HG02852 (cell line): ENCODE results near the gene P2RY1.
"Not testable (repeated sequence)": the region's sequence is repeated elsewhere in the genome, so short reads cannot be mapped to it uniquely, and the experiment has no call there.

ENCODE experiments used
- ATAC-seq: cut with Tn5 transposase; IDR thresholded peaks from one replicate; pipeline ENCODE4 v1.9.1; 2021; ENCODE audit warnings: mild to moderate bottlenecking, moderate library complexity; ENCODE audit not compliant: unreplicated experiment

The P2RY1 gene

GRCh38 chr3:152836269-152836668 is 1.3 kb downstream of the P2RY1 start:
- no peak for ATAC-seq

GRCh38 chr3:152839511-152839910 is 4.6 kb downstream of the P2RY1 start:
- no peak for ATAC-seq

GRCh38 chr3:152841131-152841530 is 6.2 kb downstream of the P2RY1 start:
- ATAC-seq: no peak

- ATAC-seq: no peak
Measured at GRCh38 chr3:152842413-152842812, 7.5 kb downstream of the P2RY1 start.

- ATAC-seq: no peak
Measured at GRCh38 chr3:152843955-152844354, 9.0 kb downstream of the P2RY1 start.

GRCh38 chr3:152846572-152847202 is 11.8 kb downstream of the P2RY1 start:
- ATAC-seq: not testable (repeated sequence)

GRCh38 chr3:152847599-152847998 is 12.7 kb downstream of the P2RY1 start:
- ATAC-seq: not testable (repeated sequence)

GRCh38 chr3:152849996-152850578 is 15.2 kb downstream of the P2RY1 start:
- no peak for ATAC-seq

GRCh38 chr3:152853196-152853595 is 18.3 kb downstream of the P2RY1 start:
- no peak for ATAC-seq

- ATAC-seq: no peak
Measured at GRCh38 chr3:152857082-152857481, 22.2 kb downstream of the P2RY1 start.

- no peak for ATAC-seq
Measured at GRCh38 chr3:152858170-152858800, 23.4 kb downstream of the P2RY1 start.

GRCh38 chr3:152860736-152861135 is 25.8 kb downstream of the P2RY1 start:
- no peak for ATAC-seq

GRCh38 chr3:152865668-152866245 is 30.8 kb downstream of the P2RY1 start:
- no peak for ATAC-seq

- no peak for ATAC-seq
Measured at GRCh38 chr3:152870027-152870426, 35.1 kb downstream of the P2RY1 start.

GRCh38 chr3:152873314-152873713 is 38.4 kb downstream of the P2RY1 start:
- ATAC-seq: not testable (repeated sequence)

- no peak for ATAC-seq
Measured at GRCh38 chr3:152874896-152875749, 40.2 kb downstream of the P2RY1 start.

- peak; percentile 71 for ATAC-seq
Measured at GRCh38 chr3:152879130-152879789, 44.3 kb downstream of the P2RY1 start.

- no peak for ATAC-seq
Measured at GRCh38 chr3:152879790-152880174, 44.9 kb downstream of the P2RY1 start.

- ATAC-seq: no peak
Measured at GRCh38 chr3:152885076-152885475, 50.1 kb downstream of the P2RY1 start.
